HFFc6 (cell line): Measurements from ENCODE around the gene CTR9. TPM values are rescaled to one million over a fixed set of nuclear protein-coding genes. Genes with fewer than 3 reads are reported as not detected.

Experiments used
- DNase-seq: peaks from one replicate; pipeline ENCODE4 v3.0.0-alpha.2; 2018
- H3K27ac Mint-ChIP-seq: 2 replicates; pipeline ENCODE4 v1.8.0; 2020; ENCODE audit warnings: mild to moderate bottlenecking, mixed read lengths
- H3K27me3 Mint-ChIP-seq: 2 replicates; pipeline ENCODE4 v1.8.0; 2021; ENCODE audit warnings: mild to moderate bottlenecking, moderate library complexity, mixed read lengths; ENCODE audit not compliant: insufficient read depth
- H3K36me3 Mint-ChIP-seq: 2 replicates; pipeline ENCODE4 v1.8.0; 2021; ENCODE audit warnings: low read depth, mixed read lengths
- H3K4me1 Mint-ChIP-seq: 2 replicates; pipeline ENCODE4 v1.8.0; 2020; ENCODE audit warnings: low read depth, mixed read lengths
- H3K4me3 Mint-ChIP-seq: 2 replicates; pipeline ENCODE4 v1.8.0; 2020; ENCODE audit warnings: mild to moderate bottlenecking, moderate library complexity, mixed read lengths
- H3K9me3 Mint-ChIP-seq: 2 replicates; pipeline ENCODE4 v1.8.0; 2020; ENCODE audit warnings: mild to moderate bottlenecking, mixed read lengths
- total RNA-seq, 6 experiments: library from RNA; stranded (reverse); fragmentation: NEBNext Ultra II Directional; extraction: Animal tissue kit (Norgen Biotek cat#: 25700); gene quantifications; 2 replicates in 1 of 6; 3 replicates in 5 of 6; pipeline ENCODE4 v1.2.3, GENCODE V29; 2021
- TF ChIP-seq, protein P1 (sequence below): fragments of 200-600 bp; sonication (generic); IDR thresholded peaks from 2 replicates; pipeline ENCODE4 v1.5.0; 2021; ENCODE audit warnings: antibody characterized with exemption, mild to moderate bottlenecking

The CTR9 gene
- total RNA-seq, 6 experiments from 2014 or later: 38.5 to 49.9 (median 44.2) TPM

DNA sequence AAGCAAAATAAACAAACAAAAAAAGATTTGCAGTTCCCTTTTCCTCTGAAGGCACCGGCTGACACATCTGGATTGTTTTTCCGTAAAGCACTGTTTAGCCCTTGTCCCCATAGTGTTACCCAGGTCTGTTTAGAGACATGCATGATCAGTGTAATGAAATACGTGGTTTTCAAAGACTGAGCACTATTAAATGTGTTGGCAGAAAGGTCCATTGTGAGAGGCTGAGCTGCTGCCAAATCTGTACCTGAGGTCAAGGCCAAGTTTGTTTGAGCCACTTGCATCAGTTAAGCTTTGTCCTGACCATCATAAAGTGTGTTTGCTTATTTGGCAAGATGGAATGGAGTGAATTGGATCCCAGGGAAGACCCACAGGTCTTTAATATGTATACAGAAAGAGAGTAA, 26.3 kb downstream of the CTR9 start:
- H3K4me1 Mint-ChIP-seq: peaks cover 35% of the 10 kb centered on the region
- no peaks in the 10 kb centered on the region for H3K27me3 Mint-ChIP-seq
- H3K4me3 Mint-ChIP-seq: no peak overlapping the region
- H3K9me3 Mint-ChIP-seq: no peaks in the 10 kb centered on the region
- H3K27ac Mint-ChIP-seq: peak overlapping the region; percentile 97; the same call in 1 of the 2 replicates
- TF ChIP-seq, protein P1, sequence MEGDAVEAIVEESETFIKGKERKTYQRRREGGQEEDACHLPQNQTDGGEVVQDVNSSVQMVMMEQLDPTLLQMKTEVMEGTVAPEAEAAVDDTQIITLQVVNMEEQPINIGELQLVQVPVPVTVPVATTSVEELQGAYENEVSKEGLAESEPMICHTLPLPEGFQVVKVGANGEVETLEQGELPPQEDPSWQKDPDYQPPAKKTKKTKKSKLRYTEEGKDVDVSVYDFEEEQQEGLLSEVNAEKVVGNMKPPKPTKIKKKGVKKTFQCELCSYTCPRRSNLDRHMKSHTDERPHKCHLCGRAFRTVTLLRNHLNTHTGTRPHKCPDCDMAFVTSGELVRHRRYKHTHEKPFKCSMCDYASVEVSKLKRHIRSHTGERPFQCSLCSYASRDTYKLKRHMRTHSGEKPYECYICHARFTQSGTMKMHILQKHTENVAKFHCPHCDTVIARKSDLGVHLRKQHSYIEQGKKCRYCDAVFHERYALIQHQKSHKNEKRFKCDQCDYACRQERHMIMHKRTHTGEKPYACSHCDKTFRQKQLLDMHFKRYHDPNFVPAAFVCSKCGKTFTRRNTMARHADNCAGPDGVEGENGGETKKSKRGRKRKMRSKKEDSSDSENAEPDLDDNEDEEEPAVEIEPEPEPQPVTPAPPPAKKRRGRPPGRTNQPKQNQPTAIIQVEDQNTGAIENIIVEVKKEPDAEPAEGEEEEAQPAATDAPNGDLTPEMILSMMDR: no peak
- peaks cover 50% of the 10 kb centered on the region for H3K36me3 Mint-ChIP-seq
- no peak for DNase-seq

DNA sequence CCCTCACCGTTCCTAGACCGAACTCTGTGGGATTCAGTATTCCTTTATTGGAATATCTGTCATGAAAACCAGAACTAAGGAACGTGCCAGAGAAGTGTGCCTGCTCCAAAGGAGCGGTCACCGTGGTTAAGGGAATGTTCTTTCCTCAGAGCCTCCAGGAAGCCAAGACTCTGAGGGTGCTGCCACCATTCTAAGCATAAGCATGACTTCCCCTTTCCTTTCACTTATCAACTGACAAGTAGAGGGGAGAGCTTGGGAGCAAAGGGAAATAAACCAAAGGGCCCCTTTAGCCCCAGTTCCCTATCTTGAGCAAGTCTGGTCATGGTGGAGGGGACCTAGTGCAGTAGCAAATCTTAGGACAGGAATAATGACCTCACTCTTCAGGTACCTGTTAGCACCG, 26.8 kb downstream of the CTR9 start:
- no peak for DNase-seq
- H3K36me3 Mint-ChIP-seq: peaks cover 48% of the 10 kb centered on the region

DNA sequence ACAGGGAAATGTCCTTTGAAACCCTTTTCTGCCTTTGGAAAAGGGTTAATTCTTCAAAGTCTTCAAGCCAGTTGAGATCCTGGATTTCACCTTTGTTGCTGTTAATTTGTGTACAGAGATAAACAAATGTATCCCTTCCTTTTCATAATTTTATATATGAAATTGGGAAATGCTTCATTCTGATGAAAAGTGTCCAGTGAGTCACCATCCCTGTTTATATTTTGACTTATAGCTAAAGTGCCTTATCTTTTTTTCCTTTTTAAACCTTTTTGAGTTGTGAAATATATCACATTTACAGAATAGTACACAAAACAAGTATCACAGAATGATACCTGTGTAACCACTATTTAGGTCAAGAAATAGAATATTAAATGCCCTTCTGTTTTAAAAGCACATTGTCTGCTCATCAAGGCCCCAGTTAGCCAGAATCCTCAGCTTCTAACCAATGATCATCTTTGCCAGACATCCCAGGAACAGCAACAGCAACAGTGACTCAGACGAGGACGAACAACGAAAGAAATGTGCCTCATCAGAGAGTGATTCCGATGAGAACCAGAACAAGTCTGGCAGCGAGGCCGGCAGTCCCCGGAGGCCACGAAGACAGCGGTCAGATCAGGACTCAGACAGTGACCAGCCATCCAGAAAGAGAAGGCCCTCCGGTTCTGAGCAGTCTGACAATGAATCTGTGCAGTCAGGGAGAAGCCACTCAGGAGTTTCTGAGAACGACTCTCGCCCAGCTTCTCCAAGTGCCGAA, 27.3 kb downstream of the CTR9 start:
- Mint-ChIP-seq H3K9me3 (no peaks in the 10 kb centered on the region), H3K27me3 (no peaks in the 10 kb centered on the region), H3K4me1 (peaks cover 35% of the 10 kb centered on the region), H3K36me3 (peaks cover 47% of the 10 kb centered on the region), H3K27ac (peak overlapping the region; percentile 97), H3K4me3 (peak overlapping the region; percentile 70)
- TF ChIP-seq, protein P1: no peak
- DNase-seq: peak; percentile 88

More for the DNA sequence above, 26.8 kb downstream of the CTR9 start:
- Mint-ChIP-seq H3K4me3 (no peak overlapping the region), H3K4me1 (peaks cover 35% of the 10 kb centered on the region), H3K27me3 (no peaks in the 10 kb centered on the region), H3K9me3 (no peaks in the 10 kb centered on the region), H3K27ac (peak overlapping the region; percentile 97)
- TF ChIP-seq, protein P1: no peak

DNA sequence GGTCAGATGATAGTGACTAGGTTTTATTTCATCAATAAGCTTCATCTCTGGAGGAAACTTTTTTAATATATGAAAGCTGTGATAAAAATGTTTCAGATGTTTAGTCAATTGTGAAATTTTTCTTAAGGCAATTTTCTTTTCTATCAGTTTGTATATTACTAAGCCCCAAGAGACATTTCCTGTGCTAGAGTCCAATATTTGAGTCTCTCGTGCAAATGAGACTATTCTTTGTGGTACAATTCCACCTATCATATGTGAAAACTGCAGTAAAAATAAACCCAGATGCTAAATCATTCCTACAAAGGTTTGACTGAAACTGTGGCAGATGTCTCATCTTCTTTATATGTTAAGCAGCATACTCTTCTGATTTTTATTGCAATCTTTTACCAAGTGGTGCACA, 28.0 kb downstream of the CTR9 start:
- Mint-ChIP-seq H3K27ac (peak overlapping the region; percentile 97), H3K4me1 (peaks cover 35% of the 10 kb centered on the region), H3K36me3 (peaks cover 40% of the 10 kb centered on the region), H3K4me3 (peak overlapping the region; percentile 70; the same call in 1 of the 2 replicates), H3K27me3 (no peaks in the 10 kb centered on the region), H3K9me3 (no peaks in the 10 kb centered on the region)
- TF ChIP-seq, protein P1: no peak
- no peak for DNase-seq

DNA sequence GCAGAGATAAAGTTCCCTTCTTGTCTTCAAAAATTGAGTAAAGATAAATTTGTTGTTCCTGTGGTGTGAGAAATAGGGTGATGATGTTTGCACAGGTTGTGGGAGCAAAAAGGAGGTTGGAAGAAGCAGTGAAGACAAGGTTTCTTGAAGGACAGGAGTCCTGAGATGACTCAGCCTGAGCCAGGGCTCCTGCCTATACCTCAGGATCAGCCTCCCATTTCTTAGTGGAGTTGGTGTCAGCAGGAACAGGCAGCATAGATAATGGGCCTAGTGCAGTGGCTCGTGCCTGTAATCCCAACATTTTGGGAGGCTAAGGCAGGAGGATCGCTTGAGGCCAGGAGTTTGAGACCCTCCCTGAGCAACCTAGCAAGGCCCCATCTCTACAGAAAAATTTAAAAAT, 29.0 kb downstream of the CTR9 start:
- H3K4me1 Mint-ChIP-seq: peaks cover 27% of the 10 kb centered on the region
- no peaks in the 10 kb centered on the region for H3K27me3 Mint-ChIP-seq
- no peak overlapping the region for H3K4me3 Mint-ChIP-seq
- no peak for DNase-seq
- H3K27ac Mint-ChIP-seq: peak overlapping the region; percentile 21; the same call in 1 of the 2 replicates
- no peaks in the 10 kb centered on the region for H3K9me3 Mint-ChIP-seq
- TF ChIP-seq, protein P1: no peak
- peaks cover 31% of the 10 kb centered on the region; the same call in 1 of the 2 replicates for H3K36me3 Mint-ChIP-seq
